HG03571 (cell line): ENCODE measurements around the gene SDK1.
A peak's percentile ranks its signal among the peaks of the same experiment; 100 is the strongest.
"Not testable (repeated sequence)": the region's sequence is repeated elsewhere in the genome, so short reads cannot be mapped to it uniquely, and the experiment has no call there.

Experiments
- ATAC-seq: cut with Tn5 transposase; IDR thresholded peaks from one replicate; pipeline ENCODE4 v1.9.1; 2021; ENCODE audit not compliant: unreplicated experiment

The SDK1 gene

DNA sequence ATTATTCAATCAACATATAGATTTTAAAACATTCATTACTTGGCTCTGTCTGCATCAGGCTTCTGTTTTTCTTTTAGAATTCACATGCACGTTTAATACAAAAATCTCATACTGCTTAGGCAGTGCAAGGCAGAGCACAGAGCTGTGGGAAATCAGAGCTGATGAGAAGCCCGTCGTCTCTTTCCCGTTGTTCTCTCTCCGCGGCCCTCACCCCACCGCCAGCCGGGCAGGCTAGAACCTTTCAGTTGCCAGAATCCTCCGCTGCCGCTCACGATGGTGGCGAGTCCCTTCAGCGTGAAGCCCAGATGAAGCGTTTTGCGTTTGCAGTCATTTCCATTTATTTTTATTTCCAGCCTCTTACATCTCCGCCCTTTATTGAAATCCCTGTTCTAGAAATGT is 648.2 kb downstream of the SDK1 start:
- no peak for ATAC-seq

GRCh38 chr7:3950249-3950648 is 649.2 kb downstream of the SDK1 start:
- ATAC-seq: peak; percentile 81

DNA sequence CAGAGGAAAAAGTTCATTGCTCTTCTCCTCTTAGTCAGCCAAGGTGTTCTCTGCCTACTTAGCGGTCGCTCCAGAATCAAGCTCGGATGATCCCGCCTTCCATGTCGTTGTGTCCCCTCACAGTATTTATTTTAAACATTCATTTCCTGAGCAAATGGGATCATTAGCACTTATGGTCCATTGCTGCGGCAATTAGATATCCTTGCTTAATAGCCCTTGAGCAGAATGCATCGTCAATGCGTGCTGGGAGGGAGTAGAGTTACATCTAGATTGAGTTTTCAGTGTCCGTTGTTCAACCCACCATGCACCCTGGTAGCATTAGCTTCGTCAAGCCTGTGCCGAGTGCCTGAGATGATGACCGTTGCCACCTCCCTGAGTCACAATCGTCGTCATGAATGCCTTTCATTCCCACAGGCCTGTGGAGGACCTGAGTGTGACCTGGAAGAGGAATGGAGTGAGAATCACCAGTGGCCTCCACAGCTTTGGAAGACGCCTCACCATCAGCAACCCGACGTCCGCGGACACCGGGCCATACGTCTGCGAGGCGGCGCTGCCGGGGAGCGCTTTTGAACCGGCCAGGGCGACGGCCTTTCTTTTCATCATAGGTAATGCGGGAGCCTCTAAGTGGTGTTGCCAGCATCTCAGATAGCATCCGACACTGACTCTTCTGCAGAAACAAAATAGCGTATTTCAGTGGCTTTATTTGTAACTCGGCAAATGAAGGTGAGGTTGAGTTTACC is 650.4 kb downstream of the SDK1 start:
- ATAC-seq: no peak

DNA sequence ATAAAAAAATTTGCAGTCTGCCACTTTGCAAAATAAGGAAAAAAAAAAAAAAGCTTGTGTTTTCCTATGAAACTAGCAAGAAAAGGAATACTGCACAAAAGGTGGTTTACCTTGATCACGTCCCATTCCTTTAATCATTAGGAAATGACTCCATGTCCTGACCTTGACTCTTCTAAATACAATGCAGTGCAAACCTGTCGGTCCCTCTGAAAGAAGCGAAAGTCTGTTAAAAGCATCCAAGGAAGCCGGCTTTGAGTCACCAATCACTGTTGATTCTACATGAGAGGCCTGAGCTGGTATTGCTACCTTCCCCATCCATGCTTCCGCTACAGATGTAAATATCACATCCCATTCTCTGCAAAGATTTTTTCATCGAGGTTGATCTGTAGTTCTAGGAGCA is 652.1 kb downstream of the SDK1 start:
- no peak for ATAC-seq

GRCh38 chr7:3953946-3954345 is 652.9 kb downstream of the SDK1 start:
- ATAC-seq: no peak

GRCh38 chr7:3955026-3955425 is 654.0 kb downstream of the SDK1 start:
- no peak for ATAC-seq

- ATAC-seq: peak; percentile 62
Measured at GRCh38 chr7:3955751-3956696, 655.0 kb downstream of the SDK1 start.

DNA sequence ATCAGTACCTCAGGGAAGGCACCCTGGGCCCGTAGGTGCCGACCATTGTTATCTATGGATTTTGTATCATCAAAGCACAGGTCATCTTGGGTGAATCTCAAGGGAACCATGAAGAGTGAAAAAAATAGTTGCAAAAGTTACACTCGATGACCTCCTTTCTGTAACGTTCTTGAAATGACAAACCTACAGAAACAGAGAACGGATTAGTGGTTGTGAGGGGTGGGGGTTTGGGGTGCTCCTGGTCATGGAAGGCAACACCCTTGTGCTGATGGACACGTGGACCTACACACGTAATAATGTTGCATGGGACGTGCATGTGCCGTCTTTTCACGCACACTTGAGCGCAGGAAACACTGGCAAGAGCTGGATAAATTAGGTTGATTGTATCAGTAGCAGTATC is 655.9 kb downstream of the SDK1 start:
- ATAC-seq: peak; percentile 52

DNA sequence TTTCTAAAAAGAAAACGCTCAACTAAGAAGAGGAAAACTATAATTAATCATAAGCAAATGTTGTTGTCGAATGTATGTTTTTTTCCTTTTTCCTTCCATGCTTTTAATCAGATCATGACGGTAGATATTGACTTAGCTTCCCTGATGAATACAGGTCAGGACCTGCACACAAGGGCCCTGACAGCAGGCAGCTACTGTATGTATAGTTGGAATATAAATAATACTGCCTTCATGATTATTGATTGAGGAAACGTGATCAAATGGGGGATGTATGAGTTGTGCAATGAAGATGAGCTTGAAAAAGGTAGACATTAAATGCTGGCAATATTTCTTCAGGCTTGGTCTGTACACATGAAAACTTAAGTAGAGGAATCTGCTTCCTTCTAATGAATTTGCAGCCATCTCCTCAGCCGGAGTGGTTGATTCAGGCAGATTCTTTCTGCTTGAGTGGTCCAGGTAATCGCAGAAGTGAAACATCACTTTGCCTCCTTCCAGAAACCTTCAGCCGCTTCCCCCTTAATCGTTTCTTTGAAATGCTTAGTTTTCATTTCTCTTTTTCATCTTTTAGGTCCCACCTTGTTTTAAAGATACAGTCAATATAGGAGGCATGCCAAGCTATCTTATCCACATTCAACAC is 656.5 kb downstream of the SDK1 start:
- peak; percentile 37 for ATAC-seq

GRCh38 chr7:3958109-3958483 is 657.0 kb downstream of the SDK1 start:
- no peak for ATAC-seq

DNA sequence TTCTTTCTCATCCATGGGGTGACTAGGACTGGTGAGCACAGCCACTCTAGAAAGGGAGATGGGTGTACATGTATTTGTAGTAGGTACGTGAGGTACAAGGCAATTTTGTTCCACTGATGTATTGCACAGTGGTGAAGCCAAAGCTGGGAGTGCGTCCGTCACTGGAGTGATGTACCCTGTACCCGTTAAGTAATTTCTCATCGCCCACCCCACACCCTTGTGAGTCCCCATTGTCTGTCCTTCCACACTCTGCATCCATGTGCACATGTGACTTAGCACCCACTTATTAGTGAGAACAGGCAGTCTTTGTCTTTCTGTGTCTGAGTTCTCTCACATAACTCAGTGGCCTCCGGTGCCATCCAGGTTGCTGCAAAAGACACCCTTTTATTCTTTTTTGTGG is 658.3 kb downstream of the SDK1 start:
- ATAC-seq: no peak

GRCh38 chr7:3960050-3960763 is 659.2 kb downstream of the SDK1 start:
- ATAC-seq: no peak

DNA sequence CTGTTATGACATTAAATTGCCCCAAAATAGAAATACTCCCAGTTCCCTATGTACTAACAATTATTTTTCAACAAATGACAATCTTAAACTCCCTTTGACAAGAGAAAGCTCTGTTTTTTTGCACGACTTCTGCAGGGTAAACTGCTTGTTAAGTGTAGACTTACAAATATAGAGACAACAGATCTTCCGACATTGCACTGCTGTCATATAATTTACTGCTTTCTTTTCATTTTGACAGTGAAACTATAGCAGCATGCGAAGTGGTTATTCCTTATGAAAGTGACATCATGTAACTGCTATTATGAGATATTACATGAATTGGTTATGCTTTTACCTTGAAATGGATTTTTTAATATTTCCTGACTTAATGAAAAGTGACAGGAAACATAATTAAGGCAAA is 659.9 kb downstream of the SDK1 start:
- no peak for ATAC-seq

DNA sequence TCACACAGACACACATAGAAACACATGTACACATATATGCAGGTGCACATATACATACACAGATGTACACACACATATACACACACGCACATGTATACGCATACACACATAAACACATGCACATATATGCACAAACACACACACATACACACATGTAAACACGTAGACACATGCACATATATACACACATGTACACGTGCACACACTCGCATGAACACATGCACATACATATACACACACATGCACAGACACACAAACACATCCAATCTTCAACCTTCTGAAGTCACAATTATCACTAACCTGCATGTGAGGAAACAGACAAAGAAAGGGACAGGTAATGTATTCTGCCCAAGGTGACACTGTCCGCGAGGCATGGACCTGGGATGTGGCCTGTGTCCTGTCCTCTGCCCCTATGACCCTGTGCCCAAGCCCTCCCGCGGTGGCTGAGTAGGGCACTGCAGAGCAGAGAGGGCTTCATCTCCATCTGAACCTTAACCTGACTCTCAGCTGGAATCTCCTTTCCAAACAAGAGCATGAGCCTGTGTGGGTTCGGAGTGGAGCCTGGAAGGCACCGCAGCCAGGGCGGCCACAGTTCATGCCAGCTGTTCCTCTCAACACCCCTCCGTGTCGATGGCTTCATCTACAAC is 660.9 kb downstream of the SDK1 start:
- ATAC-seq: no peak

GRCh38 chr7:3963768-3964167 is 662.7 kb downstream of the SDK1 start:
- ATAC-seq: not testable (repeated sequence)

- no peak for ATAC-seq
Measured at GRCh38 chr7:3964980-3965606, 664.0 kb downstream of the SDK1 start.

DNA sequence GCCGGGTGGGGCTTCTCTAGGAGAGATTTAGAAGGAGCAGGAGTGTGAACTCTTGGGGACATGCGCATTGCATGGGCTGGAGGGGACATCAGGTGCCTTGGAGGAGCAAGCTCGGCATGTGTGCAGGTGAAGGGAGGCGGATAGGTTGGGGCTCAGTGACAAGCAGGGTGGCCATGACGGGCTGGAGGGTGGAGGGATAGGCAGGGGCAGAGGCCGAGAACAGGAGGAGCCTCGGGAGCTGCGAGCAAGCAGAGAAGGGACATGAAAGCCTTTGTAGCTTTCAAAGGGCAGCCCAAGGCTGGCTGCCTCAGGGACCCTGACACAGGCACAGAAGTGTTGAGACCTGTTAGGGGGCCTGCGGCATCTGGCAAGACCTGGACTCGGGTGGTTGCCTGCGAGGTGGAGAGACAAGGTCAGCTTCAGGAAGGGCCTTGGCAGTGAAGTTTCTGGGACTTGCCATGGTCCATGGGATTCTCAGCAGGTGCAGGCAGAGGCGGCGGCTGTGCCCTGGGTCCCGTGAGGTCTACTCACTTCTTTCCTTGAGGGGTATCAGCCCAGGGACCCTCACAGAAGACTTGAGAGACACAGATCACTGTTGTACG is 664.8 kb downstream of the SDK1 start:
- ATAC-seq: no peak

- ATAC-seq: no peak
Measured at GRCh38 chr7:3968234-3968633, 667.2 kb downstream of the SDK1 start.

DNA sequence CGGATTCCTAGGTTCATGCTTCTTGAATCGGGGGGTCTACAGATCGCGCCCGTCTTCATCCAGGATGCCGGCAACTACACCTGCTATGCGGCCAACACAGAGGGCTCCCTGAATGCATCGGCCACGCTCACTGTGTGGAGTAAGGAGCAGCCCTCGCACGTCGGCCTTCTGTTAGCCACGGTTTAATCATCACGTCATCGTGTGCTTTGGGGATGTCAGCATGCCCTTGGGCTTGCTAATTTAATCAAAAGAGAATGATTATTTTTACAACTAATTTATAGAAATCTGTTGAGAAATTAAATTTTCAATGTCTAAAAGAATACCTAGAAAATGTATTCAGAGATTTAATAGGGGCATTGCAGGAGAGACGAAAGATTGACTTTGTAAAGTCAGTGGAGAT is 668.2 kb downstream of the SDK1 start:
- no peak for ATAC-seq

DNA sequence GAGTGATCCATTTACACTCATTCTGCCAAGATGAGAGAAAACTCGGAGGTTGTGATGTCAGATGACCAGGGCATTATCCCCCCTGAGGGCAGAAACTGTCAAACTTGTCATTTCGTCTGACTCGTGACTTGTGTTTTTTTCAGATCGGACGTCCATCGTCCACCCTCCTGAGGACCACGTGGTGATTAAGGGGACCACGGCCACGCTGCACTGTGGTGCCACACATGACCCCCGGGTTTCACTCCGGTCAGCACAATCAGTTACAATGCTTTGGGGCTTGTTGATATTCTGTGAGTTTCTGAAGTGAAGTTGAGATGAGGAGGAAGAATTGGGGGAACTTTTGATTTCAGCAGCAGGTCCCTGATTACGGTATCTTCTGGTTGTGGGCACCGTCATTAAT is 670.3 kb downstream of the SDK1 start:
- no peak for ATAC-seq
